Stimulated activated CD8-positive, alpha-beta memory T cell treated with anti-CD3 and anti-CD28 coated beads, Interleukin-15, amount 100 ng/mL, for 24 hours (primary cell): ENCODE results near the gene MSH4.
"Not testable (repeated sequence)": the region's sequence is repeated elsewhere in the genome, so short reads cannot be mapped to it uniquely, and the experiment has no call there.

Source experiments
- DNase-seq: peaks from one replicate; pipeline ENCODE4 v3.0.0-alpha.2; 2020; ENCODE audit warnings: low read depth

MSH4 gene

GRCh38 chr1:75796376-75797272 is at the start of gene MSH4:
TSS of gene MSH4 (plus strand) at chr1:75796882. CDS start at chr1:75796986, 104 bp downstream.
- DNase-seq = no peak

DNA sequence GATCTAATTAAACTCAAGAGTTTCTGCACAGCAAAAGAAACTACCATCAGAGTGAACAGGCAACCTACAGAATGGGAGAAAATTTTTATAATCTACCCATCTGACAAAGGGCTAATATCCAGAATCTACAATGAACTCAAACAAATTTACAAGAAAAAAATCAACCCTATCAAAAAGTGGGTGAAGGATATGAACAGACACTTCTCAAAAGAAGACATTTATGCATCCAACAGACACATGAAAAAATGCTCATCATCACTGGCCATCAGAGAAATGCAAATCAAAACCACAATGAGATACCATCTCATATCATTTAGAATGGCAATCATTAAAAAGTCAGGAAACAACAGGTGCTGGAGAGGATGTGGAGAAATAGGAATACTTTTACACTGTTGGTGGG is 39.5 kb upstream of the MSH4 start:
- DNase-seq = not testable (repeated sequence)

DNA sequence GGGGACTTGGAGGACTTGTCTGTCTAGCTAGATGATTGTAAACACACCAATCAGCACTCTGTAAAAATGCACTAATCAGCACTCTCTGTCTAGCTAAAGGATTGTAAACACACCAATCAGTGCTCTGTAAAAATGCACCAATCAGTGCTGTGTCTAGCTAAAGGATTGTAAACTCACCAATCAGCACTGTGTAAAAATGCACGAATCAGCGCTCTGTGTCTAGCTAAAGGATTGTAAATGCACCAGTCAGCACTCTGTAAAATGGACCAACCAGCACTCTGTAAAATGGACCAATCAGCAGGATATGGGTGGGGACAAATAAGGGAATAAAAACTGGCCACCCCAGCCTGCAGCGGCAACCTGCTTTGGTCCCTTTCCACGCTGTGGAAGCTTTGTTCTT is 38.1 kb upstream of the MSH4 start:
- not testable (repeated sequence) for DNase-seq

- DNase-seq = no peak
Observed at GRCh38 chr1:75764057-75764655, 32.5 kb upstream of the MSH4 start.

GRCh38 chr1:75765697-75766355 is 30.9 kb upstream of the MSH4 start:
- DNase-seq = no peak

GRCh38 chr1:75768016-75768415 is 28.7 kb upstream of the MSH4 start:
- no peak for DNase-seq

DNA sequence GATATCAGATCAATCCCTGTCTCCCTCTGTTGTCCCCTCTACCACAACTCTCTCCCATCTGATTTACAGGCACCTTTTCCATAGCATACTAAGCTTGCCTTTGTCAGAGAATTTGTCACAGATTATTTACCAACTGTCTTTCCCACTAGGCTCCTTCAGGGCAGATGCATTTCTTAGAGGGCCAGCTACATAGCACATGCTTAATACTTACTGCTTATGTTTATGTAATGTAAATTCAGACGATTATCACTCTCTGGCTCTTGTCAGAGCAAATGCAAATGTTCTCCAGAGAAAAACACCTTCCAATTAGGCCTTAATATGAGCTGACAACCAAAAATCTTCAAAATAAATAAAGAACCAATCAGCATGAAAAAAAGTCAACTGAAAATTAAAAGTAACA is 25.9 kb upstream of the MSH4 start:
- no peak for DNase-seq

- no peak for DNase-seq
Observed at GRCh38 chr1:75771978-75772377, 24.7 kb upstream of the MSH4 start.

- not testable (repeated sequence) for DNase-seq
Observed at GRCh38 chr1:75777812-75778211, 18.9 kb upstream of the MSH4 start.

DNA sequence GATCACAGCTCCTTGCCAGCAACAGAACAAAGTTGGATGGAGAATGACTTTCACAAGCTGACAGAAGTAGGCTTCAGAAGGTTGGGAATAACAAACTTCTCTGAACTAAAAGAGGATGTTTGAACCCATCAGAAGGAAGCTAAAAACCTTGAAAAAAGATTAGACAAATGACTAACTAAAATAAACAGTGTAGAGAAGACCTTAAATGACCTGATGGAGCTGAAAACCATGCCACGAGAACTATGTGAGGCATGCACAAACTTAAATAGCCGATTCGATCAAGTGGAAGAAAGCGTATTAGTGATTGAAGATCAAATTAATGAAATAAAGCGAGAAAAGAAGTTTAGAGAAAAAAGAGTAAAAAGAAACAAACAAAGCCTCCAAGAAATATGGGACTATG is 18.0 kb upstream of the MSH4 start:
- DNase-seq = not testable (repeated sequence)

- DNase-seq = not testable (repeated sequence)
Observed at GRCh38 chr1:75780183-75780582, 16.5 kb upstream of the MSH4 start.

GRCh38 chr1:75783920-75784319 is 12.8 kb upstream of the MSH4 start:
- not testable (repeated sequence) for DNase-seq

GRCh38 chr1:75785320-75785982 is 11.2 kb upstream of the MSH4 start:
- DNase-seq = no peak

GRCh38 chr1:75785983-75786853 is 10.5 kb upstream of the MSH4 start, which contains the start of gene RABGGTB:
TSS of gene RABGGTB (plus strand) at chr1:75786256. CDS start at chr1:75786272, 16 bp downstream.
- peak; percentile 81 for DNase-seq

DNA sequence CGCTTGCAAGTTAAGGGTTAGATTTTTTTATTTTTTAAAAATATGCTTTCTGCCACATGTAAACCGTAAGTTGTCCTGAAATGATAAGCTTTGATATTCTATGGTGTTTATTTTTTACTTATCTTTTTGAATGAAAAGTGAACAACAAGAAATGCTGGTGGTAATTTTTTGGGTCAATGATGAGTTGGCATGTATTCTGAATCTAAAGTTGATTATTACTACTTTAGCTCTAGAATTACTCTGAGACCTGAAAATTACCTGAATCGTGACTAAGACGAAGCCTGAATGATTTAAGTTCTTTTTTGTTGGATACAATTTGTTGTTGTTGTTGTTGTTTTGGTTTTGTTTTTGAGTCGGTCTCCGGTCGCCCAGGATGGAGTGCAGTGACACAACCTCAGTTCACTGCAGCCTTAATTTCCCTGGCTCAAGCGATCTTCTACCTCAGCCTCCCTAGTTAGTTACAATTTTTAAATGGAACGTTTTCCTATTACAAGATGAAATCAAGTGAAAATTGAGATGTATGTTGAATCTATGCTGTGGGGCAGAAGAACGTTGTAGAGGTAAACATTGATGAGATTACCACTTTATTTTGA is 9.7 kb upstream of the MSH4 start:
- no peak for DNase-seq

DNA sequence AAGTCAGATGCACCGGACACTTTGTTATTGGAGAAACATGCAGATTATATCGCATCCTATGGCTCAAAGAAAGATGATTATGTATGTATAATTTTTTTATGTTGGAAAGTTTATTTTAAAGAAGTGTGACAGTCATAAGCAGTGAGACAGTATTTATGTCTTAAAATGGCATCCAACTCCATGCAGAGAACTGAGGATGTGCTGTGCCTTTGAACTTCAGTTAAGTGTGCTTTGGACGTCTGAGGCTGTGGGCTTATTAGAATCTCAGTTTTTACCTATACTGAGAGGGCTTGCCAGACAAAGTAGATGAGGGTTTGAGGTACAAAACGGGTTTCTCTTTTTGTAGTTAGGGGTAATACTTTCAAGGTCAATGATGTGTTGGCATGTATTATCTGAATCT is 9.2 kb upstream of the MSH4 start:
- DNase-seq = no peak

GRCh38 chr1:75789988-75790387 is 6.7 kb upstream of the MSH4 start:
- DNase-seq = no peak

- no peak for DNase-seq
Observed at GRCh38 chr1:75791022-75791421, 5.7 kb upstream of the MSH4 start.

- no peak for DNase-seq
Observed at GRCh38 chr1:75792091-75792490, 4.6 kb upstream of the MSH4 start.

DNA sequence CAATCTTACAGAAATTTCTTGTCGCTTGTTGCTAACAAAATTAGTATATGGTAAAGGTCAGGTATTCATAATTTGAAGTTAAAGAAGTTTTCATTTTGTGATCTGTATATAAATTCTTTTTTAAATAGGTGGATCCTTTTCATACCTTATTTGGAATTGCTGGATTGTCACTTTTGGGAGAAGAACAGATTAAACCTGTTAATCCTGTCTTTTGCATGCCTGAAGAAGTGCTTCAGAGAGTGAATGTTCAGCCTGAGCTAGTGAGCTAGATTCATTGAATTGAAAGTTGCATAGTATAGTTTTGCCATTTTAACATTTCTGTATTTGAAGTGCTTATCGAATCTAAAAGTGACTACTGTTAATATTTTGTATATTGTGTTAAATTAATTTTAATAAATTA is 2.3 kb upstream of the MSH4 start:
- no peak for DNase-seq

GRCh38 chr1:75795703-75796193 is 934 bp upstream of the MSH4 start:
- DNase-seq = no peak
